Astrocyte (in vitro differentiated cells and primary cell): Measurements from ENCODE around the gene GPRC5A. TPM values are rescaled to one million over a fixed set of nuclear protein-coding genes. Genes with fewer than 3 reads are reported as not detected.

ENCODE experiments used
- DNase-seq: peaks from one replicate; pipeline ENCODE4 v3.0.0-alpha.2; 2010; ENCODE audit warnings: low read depth
- FAIRE-seq: peaks from 2 replicates; lab custom pipeline; 2011; peaks lifted over from hg19 to GRCh38; lab: Jason Lieb, UNC
- H2AFZ ChIP-seq: 2 replicates; pipeline ENCODE4 v1.6.0; 2012; ENCODE audit warnings: low read depth, low read length, inconsistent platforms
- H3K27ac ChIP-seq: 2 replicates; pipeline ENCODE4 v1.5.1; 2011; ENCODE audit warnings: low read depth, low read length, inconsistent platforms
- H3K27me3 ChIP-seq: 2 replicates; pipeline ENCODE4 v1.6.0; 2011; ENCODE audit warnings: low read length, inconsistent platforms; ENCODE audit not compliant: insufficient read depth
- H3K36me3 ChIP-seq: 2 replicates; pipeline ENCODE4 v1.5.1; 2011; ENCODE audit warnings: low read length, inconsistent platforms; ENCODE audit not compliant: insufficient read depth
- H3K4me1 ChIP-seq: 2 replicates; pipeline ENCODE4 v1.5.1; 2011; ENCODE audit warnings: low read length, inconsistent platforms; ENCODE audit not compliant: insufficient read depth
- H3K4me2 ChIP-seq: 2 replicates; pipeline ENCODE4 v1.6.0; 2012; ENCODE audit warnings: low read length, inconsistent platforms
- H3K4me3 ChIP-seq: 2 replicates; pipeline ENCODE4 v1.5.1; 2011; ENCODE audit warnings: low read depth, mild to moderate bottlenecking, low read length, inconsistent platforms; ENCODE audit not compliant: insufficient read depth
- H3K79me2 ChIP-seq: 2 replicates; pipeline ENCODE4 v1.6.0; 2012; ENCODE audit warnings: mild to moderate bottlenecking, low read length, inconsistent platforms; ENCODE audit not compliant: insufficient read depth
- H3K9ac ChIP-seq: 2 replicates; pipeline ENCODE4 v1.6.0; 2012; ENCODE audit warnings: mild to moderate bottlenecking, low read length, inconsistent platforms
- H3K9me3 ChIP-seq: 2 replicates; pipeline ENCODE4 v1.5.1; 2012; ENCODE audit warnings: low read depth, mild to moderate bottlenecking, low read length, inconsistent platforms; ENCODE audit not compliant: insufficient read depth
- H4K20me1 ChIP-seq: 2 replicates; pipeline ENCODE4 v1.6.0; 2012; ENCODE audit warnings: low read length, inconsistent platforms; ENCODE audit not compliant: insufficient read depth
- H3K27ac Mint-ChIP-seq: one replicate; pipeline ENCODE4 v1.8.0; 2021; ENCODE audit warnings: mild to moderate bottlenecking, mixed read lengths; ENCODE audit not compliant: unreplicated experiment
- H3K27me3 Mint-ChIP-seq: one replicate; pipeline ENCODE4 v1.8.0; 2021; ENCODE audit warnings: low read depth, mixed read lengths; ENCODE audit not compliant: unreplicated experiment
- H3K36me3 Mint-ChIP-seq: one replicate; pipeline ENCODE4 v1.8.0; 2021; ENCODE audit warnings: low read depth, mixed read lengths; ENCODE audit not compliant: unreplicated experiment
- H3K4me1 Mint-ChIP-seq: one replicate; pipeline ENCODE4 v1.8.0; 2021; ENCODE audit warnings: low read depth, mixed read lengths; ENCODE audit not compliant: unreplicated experiment
- H3K4me3 Mint-ChIP-seq: one replicate; pipeline ENCODE4 v1.8.0; 2021; ENCODE audit warnings: mild to moderate bottlenecking, moderate library complexity, mixed read lengths; ENCODE audit not compliant: unreplicated experiment
- H3K9me3 Mint-ChIP-seq: one replicate; pipeline ENCODE4 v1.8.0; 2021; ENCODE audit warnings: mild to moderate bottlenecking, mixed read lengths; ENCODE audit not compliant: unreplicated experiment
- CTCF ChIP-seq: IDR thresholded peaks from 2 replicates; pipeline ENCODE4 v1.5.1; 2011; ENCODE audit warnings: low read depth, mild to moderate bottlenecking, inconsistent platforms, low read length, moderate library complexity; ENCODE audit not compliant: insufficient read depth
- EZH2 ChIP-seq: IDR thresholded peaks from 2 replicates; pipeline ENCODE4 v1.6.1; 2012; ENCODE audit warnings: mild to moderate bottlenecking, low read length, inconsistent platforms; ENCODE audit not compliant: insufficient read depth
- total RNA-seq: library from RNA; stranded (reverse); gene quantifications from 2 replicates; pipeline ENCODE4 v1.2.1, GENCODE V29; 2021

Gene GPRC5A
- total RNA-seq, 1 donor from 2014 or later: 12.5 TPM

GRCh38 chr12:12924169-12924568 lies 32.8 kb downstream of the GPRC5A start:
- Mint-ChIP-seq H3K27ac (no peak overlapping the region), H3K9me3 (no peaks in the 10 kb centered on the region)

GRCh38 chr12:12925388-12925787 lies 34.0 kb downstream of the GPRC5A start:
- Histone ChIP-seq H3K27me3 (no peaks in the 10 kb centered on the region), H3K36me3 (no peaks in the 10 kb centered on the region), H3K9me3 (no peaks in the 10 kb centered on the region), H3K79me2 (no peaks in the 10 kb centered on the region), H3K4me3 (no peak overlapping the region), H3K27ac (no peak overlapping the region), H3K4me1 (peaks cover 8% of the 10 kb centered on the region), H2AFZ (no peak overlapping the region), H3K4me2 (no peak overlapping the region), H4K20me1 (no peaks in the 10 kb centered on the region), H3K9ac (no peak overlapping the region)
- TF ChIP-seq EZH2 (no peak), CTCF (no peak)
- Mint-ChIP-seq H3K9me3 (no peaks in the 10 kb centered on the region), H3K4me1 (peaks cover 7% of the 10 kb centered on the region), H3K27ac (no peak overlapping the region), H3K27me3 (no peaks in the 10 kb centered on the region), H3K4me3 (no peak overlapping the region), H3K36me3 (no peaks in the 10 kb centered on the region)
- FAIRE-seq (no peak), DNase-seq (no peak)

More at GRCh38 chr12:12924169-12924568, 32.8 kb downstream of the GPRC5A start:
- no peak overlapping the region for H3K4me3 Mint-ChIP-seq
- Histone ChIP-seq H2AFZ (no peak overlapping the region), H3K9ac (no peak overlapping the region), H3K4me3 (no peak overlapping the region), H3K4me2 (no peak overlapping the region), H4K20me1 (no peaks in the 10 kb centered on the region), H3K4me1 (peaks cover 8% of the 10 kb centered on the region), H3K27me3 (no peaks in the 10 kb centered on the region), H3K27ac (no peak overlapping the region), H3K36me3 (no peaks in the 10 kb centered on the region), H3K9me3 (no peaks in the 10 kb centered on the region), H3K79me2 (no peaks in the 10 kb centered on the region)
- H3K27me3 Mint-ChIP-seq: no peaks in the 10 kb centered on the region
- no peaks in the 10 kb centered on the region for H3K36me3 Mint-ChIP-seq
- FAIRE-seq: no peak
- no peak for DNase-seq
- H3K4me1 Mint-ChIP-seq: peaks cover 9% of the 10 kb centered on the region
- no peak for TF ChIP-seq EZH2
- TF ChIP-seq CTCF: no peak

- Mint-ChIP-seq H3K4me1 (peaks cover 7% of the 10 kb centered on the region), H3K4me3 (no peak overlapping the region), H3K36me3 (no peaks in the 10 kb centered on the region), H3K27me3 (no peaks in the 10 kb centered on the region), H3K9me3 (no peaks in the 10 kb centered on the region), H3K27ac (peak overlapping the region; percentile 26)
- H3K4me2 ChIP-seq: peak overlapping the region; percentile 72
- no peaks in the 10 kb centered on the region for H3K79me2 ChIP-seq
- peak overlapping the region; percentile 60 for H2AFZ ChIP-seq
- no peaks in the 10 kb centered on the region for H3K9me3 ChIP-seq
- H3K27me3 ChIP-seq: no peaks in the 10 kb centered on the region
- H3K36me3 ChIP-seq: no peaks in the 10 kb centered on the region
- peak; percentile 33 for DNase-seq
- no peak overlapping the region for H3K9ac ChIP-seq
- H3K4me3 ChIP-seq: no peak overlapping the region
- TF ChIP-seq CTCF (no peak), EZH2 (no peak)
- no peaks in the 10 kb centered on the region for H4K20me1 ChIP-seq
- no peak for FAIRE-seq
- no peak overlapping the region for H3K27ac ChIP-seq
- peaks cover 8% of the 10 kb centered on the region for H3K4me1 ChIP-seq
These were observed 35.3 kb downstream of the GPRC5A start for GRCh38 chr12:12926571-12927071.
